Activated CD4-positive, alpha-beta T cell treated with anti-CD3 and anti-CD28 coated beads for 4 hours (primary cell): Measurements from ENCODE around the gene BANP.
"Not testable (repeated sequence)": the region's sequence is repeated elsewhere in the genome, so short reads cannot be mapped to it uniquely, and the experiment has no call there.

Experiments
- DNase-seq, 2 donors: peaks; one replicate each; pipeline ENCODE4 v3.0.0-alpha.2; 2020

Gene BANP

DNA sequence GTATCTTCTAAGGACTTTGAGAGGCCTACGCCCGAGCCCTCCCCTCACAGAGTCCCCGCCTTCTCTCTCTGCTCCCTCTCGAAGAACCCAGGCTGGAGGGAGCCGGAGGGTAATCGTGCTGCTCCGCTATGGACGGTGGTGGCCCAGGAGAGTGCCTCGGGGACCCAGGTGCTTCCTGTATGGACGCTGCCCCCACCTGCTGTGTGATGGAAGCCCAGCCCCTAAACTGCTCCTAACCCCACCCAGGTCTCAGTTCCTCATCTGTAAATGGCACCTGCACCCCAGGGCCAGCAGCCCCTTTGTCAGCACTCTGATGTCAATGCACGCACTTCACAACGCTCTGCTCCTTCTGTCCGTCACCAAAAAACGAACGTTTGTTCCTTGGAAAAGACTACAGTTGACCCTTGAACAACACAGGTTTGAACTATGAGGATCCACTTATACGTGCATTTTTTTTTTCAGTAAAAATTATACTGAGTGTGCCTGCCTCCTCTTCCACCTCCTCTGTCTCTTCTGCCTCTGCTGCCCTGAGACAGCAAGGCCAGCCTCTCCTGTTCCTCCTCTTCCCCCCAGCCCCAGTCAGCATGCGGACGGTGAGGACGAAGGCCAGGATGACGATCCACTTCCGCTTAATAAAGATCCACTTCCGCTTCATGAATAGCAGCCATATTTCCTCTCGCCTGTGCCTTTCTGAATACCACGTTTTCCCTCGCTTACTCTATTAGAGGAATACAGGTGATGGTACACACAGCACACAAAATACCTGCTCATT, 118.3 kb downstream of the BANP start:
- DNase-seq = no peak

DNA sequence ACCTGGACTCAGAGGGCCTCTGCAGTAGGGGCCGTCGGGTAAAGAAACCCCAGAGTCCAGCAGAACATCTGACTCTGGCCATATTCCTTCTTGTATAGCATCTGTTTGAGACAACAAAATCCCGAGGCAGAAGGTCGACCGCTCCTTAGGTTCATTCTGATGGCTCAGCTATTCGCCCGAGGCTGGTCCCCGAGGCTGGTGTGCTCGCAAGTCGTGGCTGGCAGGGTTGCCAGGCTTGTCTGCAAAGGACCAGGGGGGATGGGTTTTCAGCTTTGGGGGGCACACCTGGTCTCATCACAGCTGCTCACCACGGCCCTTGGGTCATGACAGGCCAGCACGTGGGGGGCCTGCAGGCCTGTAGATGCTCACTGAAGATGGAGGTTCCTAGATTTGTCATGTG, 119.1 kb downstream of the BANP start:
- no peak for DNase-seq

DNA sequence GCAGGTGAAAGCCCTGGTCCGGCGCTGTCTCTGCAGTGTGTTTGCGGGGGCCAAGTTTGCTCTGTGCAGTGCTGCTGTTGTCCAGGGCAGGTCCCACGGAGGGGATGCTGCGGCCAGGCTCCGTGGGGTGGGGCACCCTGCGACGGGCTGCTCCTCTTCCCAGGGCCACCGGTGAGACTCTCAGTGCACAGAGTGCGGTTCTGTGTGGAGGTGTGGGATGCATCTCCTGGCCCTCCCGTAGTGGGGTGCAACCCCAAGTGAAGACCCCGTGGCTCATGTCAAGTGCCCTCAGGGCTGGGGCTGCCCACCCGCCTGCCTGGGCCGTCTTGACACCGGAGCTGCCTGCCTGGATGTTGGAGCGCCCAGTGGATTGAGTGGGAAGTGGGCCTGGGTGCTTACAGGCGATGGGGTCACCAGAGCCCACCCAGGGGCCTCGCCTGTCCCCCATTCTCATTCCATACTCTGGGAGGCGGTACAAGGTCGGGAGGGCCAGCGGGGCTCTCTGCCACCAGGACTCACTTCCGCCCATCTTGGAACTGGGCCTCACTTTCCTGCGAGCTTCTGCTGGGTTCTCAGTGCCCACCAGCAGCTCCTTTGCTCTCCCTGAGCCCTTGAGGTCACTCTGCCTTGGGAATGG, 119.9 kb downstream of the BANP start:
- DNase-seq = no peak

DNA sequence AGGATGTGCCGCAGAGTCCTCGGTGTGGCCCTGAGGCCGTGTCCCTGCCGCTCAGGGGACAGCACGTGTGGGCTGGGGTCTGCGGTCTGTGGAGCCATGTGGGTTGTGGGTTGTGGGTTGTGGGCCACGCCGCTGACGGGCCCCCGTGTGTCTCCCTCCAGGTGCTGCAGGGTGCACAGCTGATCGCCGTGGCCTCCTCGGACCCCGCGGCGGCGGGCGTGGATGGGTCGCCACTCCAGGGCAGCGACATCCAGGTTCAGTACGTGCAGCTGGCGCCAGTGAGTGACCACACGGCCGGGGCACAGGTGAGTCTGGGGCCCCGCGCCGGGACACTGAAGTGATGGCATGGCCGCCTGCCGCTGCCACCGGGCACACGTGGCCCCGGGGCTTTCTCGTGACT, 120.7 kb downstream of the BANP start:
- DNase-seq = no peak

DNA sequence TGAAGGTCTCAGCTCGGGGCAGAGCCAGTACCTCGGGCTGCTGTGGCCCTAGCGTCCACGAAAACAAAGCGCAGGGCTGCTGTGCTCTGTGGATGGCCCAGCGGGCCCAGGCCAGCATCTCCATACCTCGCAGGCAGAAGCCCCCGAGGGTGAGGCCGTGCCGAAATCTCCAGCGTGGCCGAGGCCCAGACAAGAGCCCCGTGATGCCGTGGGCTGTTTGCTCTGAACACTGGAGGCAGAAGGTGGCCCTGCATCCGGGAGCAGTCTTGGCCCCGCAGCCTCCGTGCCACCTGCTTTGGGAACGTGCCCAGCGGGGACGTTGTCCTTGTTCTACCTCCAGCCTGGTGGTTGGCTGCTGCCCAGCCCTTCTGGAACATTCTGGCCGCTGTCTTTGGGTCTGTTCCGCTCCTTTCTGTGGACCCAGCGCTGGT, 121.4 kb downstream of the BANP start:
- DNase-seq = no peak

DNA sequence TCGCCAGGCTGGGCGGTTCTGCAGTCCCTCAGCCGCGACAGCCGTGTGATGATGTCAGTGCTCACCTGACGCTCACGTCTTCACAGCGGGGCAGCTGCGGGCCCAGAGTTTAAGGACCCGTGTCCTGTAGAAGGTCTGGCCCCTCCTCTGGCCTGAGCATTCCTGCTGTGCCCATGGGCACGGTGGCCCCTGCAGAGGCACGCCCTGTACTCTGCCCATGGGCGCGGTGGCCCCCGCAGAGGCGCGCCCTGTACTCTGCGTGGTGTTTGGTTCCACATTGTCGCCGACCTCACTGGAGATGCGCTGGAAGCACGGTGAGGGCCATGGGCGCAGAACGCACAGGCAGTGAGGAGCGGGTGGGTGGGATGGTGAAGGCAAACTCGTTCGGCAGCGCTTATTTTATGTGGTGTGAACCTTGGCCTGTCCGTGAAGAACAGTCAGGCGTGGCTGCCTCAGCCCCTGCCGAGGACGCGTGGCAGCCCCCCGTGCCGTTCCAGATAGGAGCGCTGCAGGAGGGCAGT, 122.0 kb downstream of the BANP start:
- DNase-seq = no peak

DNA sequence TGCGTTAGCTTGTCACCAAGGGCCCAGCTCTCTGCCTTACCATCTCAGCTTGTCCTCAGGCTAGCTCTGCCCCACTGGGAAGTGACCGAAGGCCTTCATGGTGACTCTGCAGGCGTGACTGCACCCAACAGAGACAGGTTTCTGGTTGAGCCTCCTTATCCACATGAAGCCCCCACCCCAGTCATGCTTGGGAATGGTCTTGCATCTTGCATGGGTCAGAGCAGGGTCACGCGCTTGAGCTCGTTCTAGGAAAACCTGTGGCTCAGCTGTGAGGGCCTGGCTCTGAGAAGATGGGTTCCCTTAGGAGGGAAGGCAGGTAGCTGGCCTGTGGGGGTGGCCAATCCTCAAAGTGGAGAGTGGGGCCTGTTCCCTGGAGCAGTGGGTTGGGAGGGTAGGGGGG, 122.8 kb downstream of the BANP start:
- no peak for DNase-seq

DNA sequence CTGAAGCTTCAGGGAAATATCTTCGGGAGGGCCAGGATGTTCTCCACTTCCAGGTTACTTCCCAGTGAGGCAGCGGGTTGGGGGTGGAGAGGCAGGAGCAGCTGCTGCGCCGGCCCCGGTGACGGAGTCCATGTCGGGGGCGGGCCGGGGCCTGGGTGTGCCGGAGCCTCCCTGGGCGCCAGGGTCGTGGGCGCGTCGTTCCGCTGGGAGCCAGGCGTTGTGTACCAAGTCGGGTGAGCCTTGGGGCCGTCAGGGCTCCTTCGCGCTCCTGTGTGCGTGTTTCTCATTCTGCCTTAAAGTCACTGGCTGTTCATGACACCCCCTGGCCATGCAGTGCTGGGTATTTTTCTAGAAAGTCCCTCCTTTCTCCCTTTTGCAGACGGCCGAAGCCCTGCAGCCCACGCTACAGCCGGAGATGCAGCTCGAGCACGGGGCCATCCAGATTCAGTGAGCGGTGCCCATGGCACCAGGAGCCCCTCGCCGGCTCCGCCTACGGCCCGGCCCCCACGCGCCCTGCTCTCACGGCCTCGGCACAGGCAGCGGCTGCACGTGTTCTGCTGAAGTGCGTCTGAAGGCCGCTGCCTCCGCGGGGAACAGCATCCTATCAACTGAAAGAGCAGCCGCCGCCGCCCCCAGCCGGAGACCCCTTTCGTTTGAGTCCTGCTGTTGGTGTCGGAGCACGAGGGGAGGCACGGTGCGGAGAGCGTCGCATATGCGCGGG, 125.1 kb downstream of the BANP start:
- no peak for DNase-seq

DNA sequence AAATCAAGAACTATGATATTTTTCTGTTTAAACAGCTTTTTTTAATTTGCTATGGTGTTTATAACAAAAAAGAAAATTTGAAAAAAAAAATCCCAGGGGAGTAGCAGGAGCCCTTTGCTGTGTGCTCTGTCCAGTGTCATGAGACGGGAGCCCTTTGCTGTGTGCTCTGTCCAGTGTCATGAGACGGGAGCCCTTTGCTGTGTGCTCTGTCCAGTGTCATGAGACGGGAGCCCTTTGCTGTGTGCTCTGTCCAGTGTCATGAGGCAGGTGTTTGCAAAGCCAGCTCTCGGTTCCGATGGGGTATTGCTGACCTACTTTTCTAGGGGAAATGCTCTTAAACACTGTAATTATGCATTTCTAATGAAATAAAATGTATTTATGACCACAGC, 125.7 kb downstream of the BANP start:
- not testable (repeated sequence) for DNase-seq

DNA sequence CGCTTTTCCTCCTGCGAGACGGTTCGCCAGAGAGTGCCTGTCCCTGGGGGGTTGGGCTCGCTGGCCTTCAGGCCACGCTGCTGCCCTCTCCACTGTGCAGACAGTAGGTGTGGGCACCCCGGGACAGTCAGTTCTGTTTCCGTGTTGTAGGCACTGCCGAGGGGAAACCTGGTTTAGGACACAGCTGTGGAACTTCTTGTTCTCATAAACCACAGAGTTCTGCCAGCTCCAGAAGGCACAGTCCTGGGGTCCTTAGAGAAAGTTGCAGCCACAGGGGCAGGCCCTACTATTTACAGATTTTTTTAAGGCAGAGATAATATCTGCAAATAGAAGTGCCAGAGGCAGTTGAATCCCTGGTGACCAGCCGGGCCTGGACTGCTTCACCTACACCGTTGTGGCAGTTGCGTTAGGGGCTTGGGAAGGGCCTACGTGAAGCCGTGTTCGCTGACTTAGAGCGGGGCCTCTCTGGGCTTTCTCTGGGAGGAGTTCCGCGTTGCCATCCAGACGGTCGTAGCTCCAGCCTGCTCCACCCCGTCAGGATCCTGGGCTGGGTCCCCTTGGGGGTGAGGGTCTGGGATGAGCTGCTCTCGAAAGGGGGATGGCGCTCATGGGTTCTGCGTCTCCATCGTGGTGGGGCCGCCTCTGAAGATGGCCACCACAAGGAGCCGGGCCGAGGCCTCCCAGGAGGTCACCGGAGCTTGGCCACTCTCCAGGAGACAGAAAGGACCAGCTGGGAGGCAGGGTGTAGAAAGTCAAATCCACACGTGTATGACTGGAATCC, 126.3 kb downstream of the BANP start:
- DNase-seq = no peak

DNA sequence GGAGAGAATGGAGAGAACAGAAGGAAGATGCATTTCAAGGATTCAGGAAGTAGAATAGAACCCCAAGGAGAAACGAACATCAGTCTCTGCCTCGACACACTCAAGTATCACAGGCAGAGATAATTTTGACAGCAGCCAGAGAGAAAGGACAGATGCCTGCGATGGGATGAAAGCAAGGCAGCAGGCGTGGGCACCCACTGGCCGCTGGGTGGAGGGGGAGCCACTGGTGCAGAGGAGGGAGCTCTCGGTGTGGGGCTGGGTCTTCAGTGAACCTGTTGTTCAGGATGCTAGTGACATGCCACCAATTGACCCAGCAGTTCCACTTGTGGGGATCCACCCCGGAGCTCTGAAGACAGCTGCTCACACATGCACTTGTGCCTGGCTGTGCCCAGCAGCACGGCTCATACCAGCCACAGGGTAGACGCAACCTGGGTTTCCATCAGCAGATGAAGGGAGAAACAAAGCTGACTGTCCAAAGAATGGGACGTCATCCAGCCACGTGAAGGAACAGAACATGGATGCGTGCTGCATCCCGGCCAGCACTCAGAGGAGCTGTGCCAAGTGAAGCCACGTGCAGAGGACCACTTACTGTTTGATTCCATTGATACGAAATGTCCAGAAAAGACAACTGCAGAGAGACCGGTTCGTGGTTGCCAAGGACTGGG, 127.0 kb downstream of the BANP start:
- no peak for DNase-seq

DNA sequence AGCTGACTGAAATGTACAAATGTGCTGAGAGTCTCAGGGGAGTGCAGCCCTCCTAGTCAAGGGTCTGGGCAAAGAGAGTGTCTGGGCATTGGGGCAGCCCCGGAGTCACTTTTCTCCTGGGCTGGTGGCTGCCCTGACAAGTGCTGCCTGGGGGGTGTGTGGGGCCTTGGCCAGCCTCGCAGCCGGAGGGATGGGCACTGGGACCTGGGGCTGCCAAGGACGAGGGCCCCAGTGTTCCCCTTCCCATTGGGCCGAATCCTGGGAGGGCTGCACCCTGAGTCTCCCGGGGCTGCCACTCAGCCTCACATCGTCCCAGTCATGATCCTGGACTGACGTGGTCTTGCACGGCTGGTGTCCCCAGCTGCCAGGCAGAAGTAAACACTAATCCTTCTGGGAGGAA, 132.3 kb downstream of the BANP start:
- no peak for DNase-seq

DNA sequence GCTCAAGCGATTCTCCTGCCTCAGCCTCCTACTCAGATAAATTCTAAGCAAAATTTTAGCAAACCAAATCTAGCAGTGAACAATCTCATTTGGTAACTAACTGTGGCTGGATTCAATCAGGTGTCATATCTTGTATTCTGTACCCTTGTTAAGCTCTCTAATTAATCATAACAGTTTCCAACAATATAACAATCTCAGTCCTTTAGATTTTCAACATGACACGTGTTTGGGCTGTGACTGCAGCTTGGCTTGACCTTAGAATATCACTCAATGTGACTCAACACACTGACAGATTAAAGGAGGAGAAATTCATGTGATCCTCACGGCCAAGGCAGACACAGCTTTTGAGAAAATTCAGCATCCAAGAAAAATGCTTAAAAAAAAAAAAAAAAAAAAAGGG, 133.6 kb downstream of the BANP start:
- DNase-seq = no peak

DNA sequence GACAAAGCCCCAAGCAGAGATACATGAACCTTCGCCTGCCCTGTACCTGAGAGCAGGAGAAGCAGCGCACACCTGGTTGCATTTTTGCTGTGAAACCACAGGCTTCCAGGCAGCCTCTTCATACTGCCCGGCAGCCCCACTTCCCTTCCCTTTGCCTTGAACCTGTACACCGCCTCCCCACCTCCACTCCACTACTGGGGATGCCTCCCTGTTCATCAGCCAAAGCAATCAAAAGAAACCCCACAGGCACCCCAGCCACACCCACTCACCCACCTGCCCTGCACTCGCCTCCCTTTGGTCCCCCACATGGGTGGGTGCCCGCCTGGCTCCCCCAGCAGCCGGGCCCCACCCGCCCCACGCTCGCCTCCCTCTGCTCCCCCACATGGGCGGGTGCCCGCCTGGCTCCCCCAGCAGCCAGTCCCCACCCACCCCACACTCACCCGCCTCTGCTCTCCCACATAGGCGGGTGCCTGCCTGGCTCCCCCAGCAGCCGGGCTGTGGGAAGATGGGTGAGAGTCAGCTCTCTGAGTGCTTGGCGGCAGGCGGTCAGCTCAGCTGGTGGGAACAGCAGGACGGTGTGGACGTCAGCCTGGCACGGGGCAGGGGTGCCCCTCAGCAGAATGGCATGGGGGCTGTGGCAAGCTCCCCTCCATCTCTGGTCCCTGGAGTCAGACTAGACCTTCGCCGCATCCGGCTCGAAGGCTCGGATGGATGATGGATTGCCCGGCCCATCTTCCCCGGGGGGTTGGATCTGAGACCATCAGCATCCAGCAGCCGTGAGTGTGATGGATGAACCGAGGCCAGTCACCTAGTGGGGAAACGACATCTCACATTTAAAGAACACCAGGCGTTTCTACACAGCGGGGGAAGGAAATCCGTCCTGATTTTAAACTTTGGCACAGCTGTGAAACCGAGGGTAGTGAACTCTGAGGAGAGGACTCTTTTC, 135.6 kb downstream of the BANP start:
- no peak for DNase-seq

DNA sequence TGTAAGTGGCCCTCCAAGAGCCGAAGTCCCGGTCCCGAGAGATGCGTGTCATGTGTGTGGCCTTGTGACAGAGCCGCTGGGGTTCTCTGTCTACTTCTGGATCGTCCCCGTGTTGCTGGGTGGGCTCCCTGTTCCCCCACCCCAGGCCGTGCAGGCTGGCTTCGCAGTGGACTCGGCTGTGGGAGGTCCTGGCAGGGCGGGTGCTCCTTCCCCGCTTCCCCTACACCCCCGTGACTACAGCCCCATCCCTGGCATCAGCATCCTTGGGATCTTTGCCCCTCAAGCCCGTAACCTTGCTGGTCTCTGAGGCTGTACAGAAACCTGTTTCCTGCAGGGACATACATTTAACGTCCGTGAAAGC, 136.3 kb downstream of the BANP start:
- DNase-seq = no peak

DNA sequence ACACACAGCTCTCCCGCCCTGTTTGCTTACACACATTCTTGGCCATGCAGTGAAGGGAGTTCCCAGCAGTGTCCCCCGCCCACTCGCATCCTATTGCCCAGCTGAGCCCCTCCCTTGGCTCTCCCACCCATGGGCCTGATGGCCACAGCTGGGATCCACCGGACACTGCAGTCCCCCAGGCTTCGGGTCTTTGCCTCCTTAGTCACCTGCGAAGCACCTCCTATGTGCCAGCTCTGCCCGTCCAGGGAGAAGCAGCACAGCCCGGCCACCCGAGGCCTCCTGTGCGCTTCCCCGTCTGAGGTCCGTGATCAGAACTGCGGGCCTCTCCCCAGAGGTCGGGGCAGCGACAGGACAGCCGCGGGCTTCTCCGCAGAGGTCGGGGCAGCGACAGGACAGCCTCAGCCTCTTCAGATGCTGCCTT, 136.9 kb downstream of the BANP start:
- DNase-seq = no peak

DNA sequence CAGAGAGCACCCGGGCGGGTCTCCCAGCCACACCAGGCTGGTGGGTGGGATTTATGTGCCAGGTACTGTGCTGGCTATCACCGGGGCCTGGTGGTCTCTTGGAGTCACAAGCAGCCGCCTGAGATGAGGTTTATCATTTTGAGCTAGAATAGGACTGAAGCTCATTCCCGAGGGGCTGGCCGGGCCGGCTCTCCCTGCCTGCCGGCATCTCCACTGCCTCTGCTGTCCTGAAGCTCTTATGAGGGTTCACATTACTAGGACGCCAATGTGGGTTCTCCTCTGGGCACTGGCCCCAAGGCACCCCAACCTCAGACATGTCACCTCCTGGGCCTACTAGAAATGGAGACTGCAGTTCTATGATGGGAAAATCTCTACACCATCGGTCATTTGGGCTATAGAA, 137.4 kb downstream of the BANP start:
- not testable (repeated sequence) for DNase-seq

DNA sequence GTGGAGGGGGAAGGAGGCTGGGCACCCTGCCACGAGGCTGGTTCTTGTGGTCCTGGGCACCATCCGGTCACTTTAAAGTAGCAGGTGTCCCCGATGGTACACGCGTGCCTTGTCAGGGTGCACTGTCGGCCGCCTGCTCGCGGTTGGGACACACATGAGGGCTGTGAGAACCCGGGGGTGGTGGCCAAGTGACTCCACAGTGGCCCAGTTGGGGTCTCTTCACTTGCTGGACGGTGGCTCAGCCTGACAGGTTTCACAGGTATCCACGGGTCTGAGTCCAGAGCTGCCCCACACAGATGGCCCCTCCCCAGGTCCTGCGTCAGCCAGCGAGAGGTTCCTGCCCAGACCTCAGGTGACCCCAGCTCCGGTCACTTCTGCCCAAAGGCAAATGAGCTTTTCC, 137.8 kb downstream of the BANP start:
- not testable (repeated sequence) for DNase-seq

DNA sequence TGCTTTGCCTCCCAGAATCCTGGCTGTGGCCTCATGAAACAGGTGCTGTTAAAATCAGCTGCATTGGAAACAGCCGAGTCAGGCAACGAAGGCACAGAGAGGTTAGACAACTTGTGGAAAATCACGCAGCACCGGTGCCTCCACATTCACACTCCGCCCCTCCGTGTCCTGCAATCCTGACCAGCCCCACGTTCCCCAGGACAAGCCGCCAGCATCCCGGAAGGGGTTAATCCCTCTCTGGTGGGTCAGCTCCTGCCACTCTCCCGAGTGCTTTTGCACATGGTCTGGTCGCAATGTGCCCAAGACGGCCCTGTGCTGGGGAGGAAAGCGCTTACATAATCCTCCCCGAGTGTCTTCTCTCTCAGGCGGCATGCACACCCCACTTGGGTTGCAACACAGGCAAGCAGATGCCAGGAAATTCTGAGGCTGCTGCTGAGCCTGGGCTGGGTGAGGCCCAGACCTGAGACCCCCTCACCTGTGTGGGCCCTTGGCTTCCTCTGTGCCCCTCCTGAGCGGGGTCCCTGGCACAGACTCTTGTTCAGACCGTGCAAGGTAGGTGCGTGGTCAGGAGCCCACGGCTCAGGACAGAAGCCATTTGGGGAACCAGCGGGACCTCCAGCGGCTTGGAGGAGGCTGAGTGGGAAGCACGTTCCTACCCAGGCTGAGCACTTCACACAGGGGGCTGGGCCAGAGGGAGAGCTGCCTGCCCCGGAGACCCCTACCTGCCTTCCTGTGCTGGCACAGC, 138.6 kb downstream of the BANP start:
- DNase-seq = not testable (repeated sequence)

DNA sequence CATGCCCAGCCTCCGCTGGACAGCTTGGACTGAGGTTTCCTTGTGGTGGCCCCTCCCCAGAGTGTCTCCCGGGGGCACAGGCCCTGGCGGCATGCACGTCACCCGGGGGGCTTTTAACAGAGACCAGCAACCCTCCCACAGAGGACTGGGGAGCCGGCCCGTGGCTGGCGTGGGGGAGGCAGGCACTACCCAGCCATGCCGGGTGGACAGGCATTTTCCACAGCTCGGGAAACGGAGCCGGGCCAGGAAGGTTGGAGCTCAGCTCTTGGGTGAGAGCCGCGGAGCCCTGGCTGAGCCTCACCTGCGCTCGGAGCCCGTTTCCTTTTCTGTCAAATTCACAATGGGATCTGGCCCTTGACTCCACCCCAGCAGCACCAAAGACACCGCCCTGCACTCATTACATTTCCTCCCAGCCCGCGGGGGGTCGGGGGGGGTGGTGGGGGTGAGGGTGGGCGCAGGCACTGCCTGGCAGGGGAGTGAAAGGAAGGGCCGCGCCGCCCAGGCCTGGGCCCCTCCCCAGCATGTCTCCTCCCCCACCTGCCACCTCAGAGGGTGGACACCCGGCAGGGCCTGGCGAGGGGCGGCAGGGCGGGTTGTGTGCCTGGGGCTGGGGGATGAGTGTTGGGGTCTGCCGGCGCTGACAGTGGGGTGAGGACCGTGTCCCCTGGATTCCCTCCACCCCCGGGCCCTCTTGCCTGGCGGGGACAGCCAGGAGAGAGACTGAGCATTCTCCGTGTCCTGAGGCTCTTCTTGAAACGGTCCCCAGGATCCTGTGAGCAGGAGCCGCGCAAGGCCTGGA, 139.3 kb downstream of the BANP start:
- not testable (repeated sequence) for DNase-seq
